CD4-positive, alpha-beta T cell treated with Interferon gamma for 1 hour (primary cell): ENCODE measurements around the gene CALHM2.
A peak's percentile ranks its signal among the peaks of the same experiment; 100 is the strongest.
"Not testable (repeated sequence)": the region's sequence is repeated elsewhere in the genome, so short reads cannot be mapped to it uniquely, and the experiment has no call there.

Experiments
- DNase-seq: peaks from one replicate; pipeline ENCODE4 v3.0.0-alpha.2; 2020

CALHM2 gene

GRCh38 chr10:103451831-103452505 lies at the start of gene CALHM2:
CALHM2 (minus strand) TSS chr10:103452370; CDS start chr10:103449941, 2,429 bp downstream.
- DNase-seq: peak; percentile 38

GRCh38 chr10:103501186-103501585 lies 49.0 kb upstream of the CALHM2 start:
- DNase-seq: no peak

- no peak for DNase-seq
These were observed 48.3 kb upstream of the CALHM2 start for GRCh38 chr10:103500481-103500880.

GRCh38 chr10:103499881-103500280 lies 47.7 kb upstream of the CALHM2 start:
- DNase-seq: no peak

GRCh38 chr10:103498936-103499638 lies 46.9 kb upstream of the CALHM2 start:
- no peak for DNase-seq

- no peak for DNase-seq
These were observed 45.2 kb upstream of the CALHM2 start for GRCh38 chr10:103497161-103497915.

GRCh38 chr10:103495321-103495720 lies 43.2 kb upstream of the CALHM2 start:
- DNase-seq: no peak

GRCh38 chr10:103493916-103494877 lies 42.0 kb upstream of the CALHM2 start:
- no peak for DNase-seq

GRCh38 chr10:103493362-103493915 lies 41.3 kb upstream of the CALHM2 start, which contains the start of gene NEURL1:
NEURL1 (plus strand) TSS chr10:103493705; CDS start chr10:103494388, 683 bp downstream.
- peak; percentile 6 for DNase-seq

GRCh38 chr10:103492655-103493261 lies 40.6 kb upstream of the CALHM2 start:
- DNase-seq: no peak

GRCh38 chr10:103491729-103492364 lies 39.7 kb upstream of the CALHM2 start:
- no peak for DNase-seq

GRCh38 chr10:103490986-103491314 lies 38.8 kb upstream of the CALHM2 start:
- no peak for DNase-seq

- DNase-seq: no peak
These were observed 35.2 kb upstream of the CALHM2 start for GRCh38 chr10:103487410-103487708.

- not testable (repeated sequence) for DNase-seq
These were observed 34.7 kb upstream of the CALHM2 start for GRCh38 chr10:103486635-103487409.

GRCh38 chr10:103481974-103482531 lies 29.9 kb upstream of the CALHM2 start:
- no peak for DNase-seq

GRCh38 chr10:103480521-103480920 lies 28.4 kb upstream of the CALHM2 start:
- no peak for DNase-seq

GRCh38 chr10:103479135-103479534 lies 27.0 kb upstream of the CALHM2 start, which contains the start of gene CALHM3:
CALHM3 (minus strand) TSS chr10:103479240; CDS start chr10:103479032, 208 bp downstream.
- no peak for DNase-seq

GRCh38 chr10:103478671-103479070 lies 26.5 kb upstream of the CALHM2 start:
- no peak for DNase-seq

- peak; percentile 16 for DNase-seq
These were observed 24.0 kb upstream of the CALHM2 start for GRCh38 chr10:103476046-103476768.
